OCI-LY1 (cell line): ENCODE results near the gene SIAE.

Source experiments
- H2AFZ ChIP-seq: fragments of 200-600 bp; sonication (generic), shearing (Covaris generic); 2 replicates; pipeline ENCODE4 v1.6.0; 2014; ENCODE audit warnings: antibody characterized with exemption, mild to moderate bottlenecking, low read length
- H3F3A ChIP-seq: fragments of 200-600 bp; sonication (generic), shearing (Covaris generic); 2 replicates; pipeline ENCODE4 v1.6.0; 2014; ENCODE audit warnings: mild to moderate bottlenecking, antibody characterized with exemption, low read length, moderate library complexity; ENCODE audit not compliant: insufficient read depth
- H3K27ac ChIP-seq: fragments of 200-600 bp; sonication (generic); 2 replicates; pipeline ENCODE4 v1.5.1; 2014; ENCODE audit warnings: low read length, mixed run types, mild to moderate bottlenecking, low read depth; ENCODE audit not compliant: poor library complexity, severe bottlenecking
- H3K27me3 ChIP-seq: fragments of 200-600 bp; sonication (generic); 2 replicates; pipeline ENCODE4 v1.6.0; 2014; ENCODE audit warnings: antibody characterized with exemption, mild to moderate bottlenecking, low read length, moderate library complexity; ENCODE audit not compliant: insufficient read depth
- H3K36me3 ChIP-seq: fragments of 200-600 bp; sonication (generic); 2 replicates; pipeline ENCODE4 v1.6.1; 2014; ENCODE audit warnings: mild to moderate bottlenecking, antibody characterized with exemption, low read length, moderate library complexity, mixed read lengths; ENCODE audit not compliant: insufficient read depth
- H3K4me1 ChIP-seq: fragments of 200-600 bp; sonication (generic); 2 replicates; pipeline ENCODE4 v1.5.1; 2014; ENCODE audit warnings: mild to moderate bottlenecking, low read length, moderate library complexity; ENCODE audit not compliant: insufficient read depth, severe bottlenecking
- H3K4me2 ChIP-seq: fragments of 200-600 bp; sonication (generic), shearing (Covaris generic); 2 replicates; pipeline ENCODE4 v1.6.1; 2014; ENCODE audit warnings: low read length
- H3K4me3 ChIP-seq: fragments of 200-600 bp; sonication (generic); 2 replicates; pipeline ENCODE4 v1.5.1; 2014; ENCODE audit warnings: low read length, low read depth, mild to moderate bottlenecking, mixed read lengths; ENCODE audit not compliant: poor library complexity, severe bottlenecking
- H3K79me2 ChIP-seq: fragments of 200-600 bp; shearing (Covaris generic); 2 replicates; pipeline ENCODE4 v1.6.1; 2016; ENCODE audit warnings: mixed run types, low read length, mixed read lengths; ENCODE audit not compliant: insufficient read depth
- H3K9ac ChIP-seq: fragments of 200-600 bp; sonication (generic), shearing (Covaris generic); 2 replicates; pipeline ENCODE4 v1.6.1; 2014; ENCODE audit warnings: mild to moderate bottlenecking, low read length, mixed read lengths
- H3K9me2 ChIP-seq: fragments of 200-600 bp; sonication (generic), shearing (Covaris generic); 2 replicates; pipeline ENCODE4 v1.6.1; 2014; ENCODE audit warnings: low read depth, mild to moderate bottlenecking, low read length, mixed read lengths
- H3K9me3 ChIP-seq: fragments of 200-600 bp; shearing (Covaris generic); 2 replicates; pipeline ENCODE4 v1.6.1; 2014; ENCODE audit warnings: low read length, mixed read lengths
- H4K20me1 ChIP-seq: fragments of 200-600 bp; sonication (generic), shearing (Covaris generic); 2 replicates; pipeline ENCODE4 v1.6.0; 2016; ENCODE audit warnings: mild to moderate bottlenecking, low read length; ENCODE audit not compliant: insufficient read depth
- CTCF ChIP-seq: fragments of 200-600 bp; sonication (generic), shearing (Covaris generic); IDR thresholded peaks from 2 replicates; pipeline ENCODE4 v1.5.1; 2017; ENCODE audit warnings: mild to moderate bottlenecking, antibody characterized with exemption, low read length, moderate library complexity, mixed read lengths
- EZH2 ChIP-seq: fragments of 200-600 bp; sonication (generic), shearing (Covaris generic); IDR thresholded peaks from 2 replicates; pipeline ENCODE4 v1.8.0; 2017; ENCODE audit warnings: borderline replicate concordance, mixed run types, mild to moderate bottlenecking, antibody characterized with exemption, low read length, moderate library complexity, mixed read lengths

Gene SIAE

DNA sequence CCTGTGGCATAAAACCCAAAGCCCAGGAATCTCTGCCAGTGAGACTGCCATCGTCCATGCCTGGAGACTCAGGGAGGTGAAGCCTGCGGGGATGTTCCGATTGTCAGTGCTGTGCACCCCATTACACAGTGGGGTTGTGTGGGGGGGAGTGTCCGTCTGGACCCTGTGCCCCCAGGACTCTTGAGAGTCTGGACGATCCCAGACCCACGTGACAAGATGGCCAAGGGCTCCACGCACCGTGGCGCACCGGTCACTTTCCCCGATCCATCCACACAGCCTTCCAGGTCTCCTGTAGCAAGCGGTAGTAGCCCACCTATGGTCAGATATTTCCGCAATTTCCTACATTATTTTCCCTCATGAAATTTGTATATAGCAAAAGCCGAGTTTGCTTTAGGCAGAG is 45.3 kb upstream of the SIAE start:
- H3K4me3 ChIP-seq = no peak overlapping the region
- H3K4me1 ChIP-seq = no peaks in the 10 kb centered on the region
- TF ChIP-seq CTCF (no peak), EZH2 (no peak)
- H2AFZ ChIP-seq = no peak overlapping the region
- no peaks in the 10 kb centered on the region for H3K9me3 ChIP-seq
- no peaks in the 10 kb centered on the region for H3K9me2 ChIP-seq
- H4K20me1 ChIP-seq = no peaks in the 10 kb centered on the region
- no peaks in the 10 kb centered on the region for H3K36me3 ChIP-seq
- H3K79me2 ChIP-seq = no peaks in the 10 kb centered on the region
- H3F3A ChIP-seq = no peaks in the 10 kb centered on the region
- H3K4me2 ChIP-seq = no peak overlapping the region
- H3K9ac ChIP-seq = no peak overlapping the region
- H3K27ac ChIP-seq = no peak overlapping the region
- H3K27me3 ChIP-seq = no peaks in the 10 kb centered on the region

DNA sequence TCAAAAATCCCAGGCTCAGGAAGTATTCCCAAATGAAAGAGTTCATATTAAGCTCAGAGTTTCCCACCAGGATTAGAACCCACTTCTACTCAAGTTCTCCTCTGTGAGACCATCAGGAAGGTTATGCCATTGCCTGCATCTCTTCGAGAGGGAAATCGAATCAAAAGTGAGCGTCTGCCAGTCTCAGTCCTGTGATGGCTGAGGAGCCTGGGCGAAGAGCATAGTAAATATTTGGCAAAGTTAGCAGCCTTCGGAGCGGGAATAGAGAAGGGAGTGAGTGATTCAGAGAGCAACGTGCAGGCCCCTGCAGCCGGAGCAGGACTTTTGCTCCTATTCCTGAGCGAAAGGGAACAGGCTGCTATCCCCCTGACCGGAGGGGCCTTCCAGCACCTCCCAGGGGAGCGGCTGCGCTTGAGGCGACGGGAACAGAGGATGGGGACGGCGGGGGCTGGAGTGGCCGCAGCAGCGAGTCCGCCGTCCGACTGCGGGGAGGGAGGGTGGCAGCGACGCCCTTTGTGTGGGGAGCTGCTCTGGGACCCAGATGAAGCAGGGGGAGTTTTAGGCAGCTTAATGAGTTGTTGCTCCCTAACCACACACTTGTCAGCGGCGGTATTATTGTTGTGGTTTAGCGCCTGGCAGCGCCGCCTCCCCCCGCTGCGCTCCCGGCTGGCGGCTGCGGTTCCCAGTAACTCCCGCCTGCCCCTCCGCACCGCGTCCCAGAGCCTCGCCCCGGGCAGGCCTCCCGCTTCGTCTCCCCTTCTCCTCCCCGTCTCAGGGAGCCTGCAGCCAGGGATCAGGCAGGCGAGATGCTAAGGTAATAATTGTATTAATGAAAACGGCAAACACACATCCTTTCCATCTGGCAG is 44.5 kb upstream of the SIAE start:
- no peak overlapping the region for H3K27ac ChIP-seq
- no peaks in the 10 kb centered on the region for H3K9me3 ChIP-seq
- no peaks in the 10 kb centered on the region for H3K27me3 ChIP-seq
- H3K9me2 ChIP-seq = no peaks in the 10 kb centered on the region
- no peak overlapping the region for H3K4me3 ChIP-seq
- TF ChIP-seq EZH2 (no peak), CTCF (no peak)
- no peaks in the 10 kb centered on the region for H3K79me2 ChIP-seq
- no peak overlapping the region for H3K4me2 ChIP-seq
- H3K9ac ChIP-seq = no peak overlapping the region
- H2AFZ ChIP-seq = no peak overlapping the region
- H4K20me1 ChIP-seq = no peaks in the 10 kb centered on the region
- no peaks in the 10 kb centered on the region for H3K36me3 ChIP-seq
- H3F3A ChIP-seq = no peaks in the 10 kb centered on the region
- H3K4me1 ChIP-seq = no peaks in the 10 kb centered on the region

DNA sequence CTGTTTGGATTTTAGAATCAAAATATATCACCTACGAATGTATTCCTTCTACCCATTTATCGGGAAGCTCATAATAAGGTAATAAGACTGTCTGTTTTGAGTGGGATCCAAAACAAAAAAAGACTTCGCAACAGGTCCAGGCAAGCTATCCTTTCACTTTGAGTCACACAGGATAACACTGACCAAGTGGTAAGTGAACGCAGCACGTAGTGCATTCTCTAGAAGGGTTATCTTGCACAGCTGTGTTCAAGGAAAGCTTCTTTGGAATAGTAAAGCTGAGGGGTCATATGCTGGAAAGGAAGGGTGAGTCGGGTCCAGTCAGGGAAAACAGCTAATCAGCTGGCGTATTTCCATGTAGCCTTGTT is 43.9 kb upstream of the SIAE start:
- Histone ChIP-seq H2AFZ (no peak overlapping the region), H3K27me3 (no peaks in the 10 kb centered on the region), H3F3A (no peaks in the 10 kb centered on the region), H3K27ac (no peak overlapping the region), H3K79me2 (no peaks in the 10 kb centered on the region), H3K36me3 (no peaks in the 10 kb centered on the region), H3K4me1 (no peaks in the 10 kb centered on the region), H3K9me2 (no peaks in the 10 kb centered on the region), H3K4me2 (no peak overlapping the region), H3K4me3 (no peak overlapping the region), H4K20me1 (no peaks in the 10 kb centered on the region), H3K9me3 (no peaks in the 10 kb centered on the region), H3K9ac (no peak overlapping the region)
- no peak for TF ChIP-seq EZH2
- no peak for TF ChIP-seq CTCF
